Gastroesophageal sphincter (tissue), 3 donors: ENCODE results near the gene NISCH.

Experiments used
- CTCF ChIP-seq, 4 experiments: fragments of 200-600 bp in 2 of 4; fragments of 450-650 bp in 2 of 4; sonication (generic) in 1 of 4; IDR thresholded peaks; one replicate each; pipeline ENCODE4 v1.5.1; 2017 to 2019; ENCODE audit warnings: antibody characterized with exemption in 4 of 4, mild to moderate bottlenecking in 2 of 4, moderate library complexity in 2 of 4
- POLR2A ChIP-seq, 2 donors: fragments of 450-650 bp; IDR thresholded peaks; one replicate each; pipeline ENCODE4 v1.6.1; 2017; ENCODE audit warnings: antibody characterized with exemption in 2 of 2, mild to moderate bottlenecking in 2 of 2, moderate library complexity in 1 of 2

DNA sequence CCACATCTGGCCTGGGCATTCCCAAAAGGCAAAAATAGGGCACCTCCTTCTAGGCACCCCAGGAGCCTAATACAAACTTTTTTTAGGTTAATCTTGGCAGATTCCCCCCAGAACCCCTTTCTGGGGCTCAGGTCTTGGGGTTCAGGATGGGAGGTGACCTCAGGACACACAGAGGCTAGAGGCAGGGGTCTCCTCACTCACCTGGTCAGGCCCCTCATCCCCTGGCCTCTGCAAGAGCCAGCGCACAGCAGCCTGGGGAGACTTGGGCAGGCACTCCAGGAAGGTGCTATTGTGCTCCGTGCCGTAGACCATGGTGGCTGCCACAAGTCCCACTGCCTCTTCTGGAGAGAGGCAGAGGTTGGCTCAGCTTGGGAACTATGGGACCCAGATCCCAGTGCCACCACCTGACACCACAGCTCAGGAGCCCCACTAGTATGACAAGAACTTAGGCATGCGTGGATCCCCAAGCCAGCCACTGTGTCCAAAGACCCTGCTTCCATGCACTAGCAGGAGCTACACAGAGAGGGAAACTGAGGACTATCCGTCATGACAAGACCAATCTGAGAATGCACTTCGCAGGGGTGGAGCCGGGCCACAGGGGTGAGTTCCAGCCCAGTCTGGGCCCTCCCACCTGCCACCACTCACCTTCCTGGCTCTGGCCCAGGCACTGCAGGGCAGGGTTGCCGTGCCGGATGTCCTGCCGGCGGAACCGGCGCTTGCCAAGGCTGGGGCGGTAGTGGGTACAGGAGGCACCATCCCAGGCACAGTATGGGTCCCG lies 17.9 kb upstream of the NISCH start:
- no peak for TF ChIP-seq CTCF (IDR thresholded peaks at IDR 0.05)
- TF ChIP-seq POLR2A (IDR thresholded peaks at IDR 0.05), result no peak
